Thyroid gland (tissue), 4 donors: ENCODE data around the gene SEMG2.

Source experiments
- POLR2A ChIP-seq, 2 donors: fragments of 450-650 bp; IDR thresholded peaks; one replicate each; pipeline ENCODE4 v1.6.1; 2017; ENCODE audit warnings: antibody characterized with exemption in 2 of 2, mild to moderate bottlenecking in 2 of 2, moderate library complexity in 1 of 2
- TF ChIP-seq, protein P1 (sequence below), 6 experiments: fragments of 200-600 bp in 3 of 6; fragments of 450-650 bp in 3 of 6; sonication (generic) in 3 of 6; IDR thresholded peaks; one replicate each; pipeline ENCODE4 v1.5.1; 2016 to 2019; ENCODE audit warnings: antibody characterized with exemption in 6 of 6, mild to moderate bottlenecking in 2 of 6, inconsistent platforms in 1 of 6, moderate library complexity in 1 of 6

DNA sequence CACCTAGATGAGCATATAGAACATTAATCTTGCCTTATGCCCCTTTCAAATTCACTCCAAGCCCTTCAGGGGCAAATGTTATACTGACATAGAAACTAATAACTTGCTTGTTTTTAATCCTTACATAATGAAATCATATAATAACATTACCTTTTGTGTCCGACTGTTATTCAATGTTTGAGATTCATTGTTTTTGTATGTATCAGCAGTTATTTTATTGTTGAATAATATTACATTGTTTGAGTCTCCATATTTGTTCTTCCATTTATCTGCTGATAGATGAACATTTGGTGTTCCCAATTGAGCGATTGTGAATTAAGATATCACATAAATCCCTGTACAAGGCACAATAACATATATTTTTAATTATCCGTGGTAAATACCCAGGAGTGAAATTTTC lies 8.3 kb upstream of the SEMG2 start:
- TF ChIP-seq, protein P1, sequence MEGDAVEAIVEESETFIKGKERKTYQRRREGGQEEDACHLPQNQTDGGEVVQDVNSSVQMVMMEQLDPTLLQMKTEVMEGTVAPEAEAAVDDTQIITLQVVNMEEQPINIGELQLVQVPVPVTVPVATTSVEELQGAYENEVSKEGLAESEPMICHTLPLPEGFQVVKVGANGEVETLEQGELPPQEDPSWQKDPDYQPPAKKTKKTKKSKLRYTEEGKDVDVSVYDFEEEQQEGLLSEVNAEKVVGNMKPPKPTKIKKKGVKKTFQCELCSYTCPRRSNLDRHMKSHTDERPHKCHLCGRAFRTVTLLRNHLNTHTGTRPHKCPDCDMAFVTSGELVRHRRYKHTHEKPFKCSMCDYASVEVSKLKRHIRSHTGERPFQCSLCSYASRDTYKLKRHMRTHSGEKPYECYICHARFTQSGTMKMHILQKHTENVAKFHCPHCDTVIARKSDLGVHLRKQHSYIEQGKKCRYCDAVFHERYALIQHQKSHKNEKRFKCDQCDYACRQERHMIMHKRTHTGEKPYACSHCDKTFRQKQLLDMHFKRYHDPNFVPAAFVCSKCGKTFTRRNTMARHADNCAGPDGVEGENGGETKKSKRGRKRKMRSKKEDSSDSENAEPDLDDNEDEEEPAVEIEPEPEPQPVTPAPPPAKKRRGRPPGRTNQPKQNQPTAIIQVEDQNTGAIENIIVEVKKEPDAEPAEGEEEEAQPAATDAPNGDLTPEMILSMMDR (IDR thresholded peaks at IDR 0.05): no peak
- no peak for TF ChIP-seq POLR2A (IDR thresholded peaks at IDR 0.05)
